BJ (cell line): ENCODE results near the gene FNBP1. TPM values are rescaled to one million over a fixed set of nuclear protein-coding genes. Genes with fewer than 3 reads are reported as not detected.

ENCODE experiments used
- CTCF ChIA-PET: fragments of 350-600 bp; formaldehyde crosslinking; extraction: SDS; loops from one replicate; lab custom pipeline; 2021; ENCODE audit warnings: antibody characterized with exemption, inconsistent platforms; lab: Yijun Ruan, JAX
- POLR2A ChIA-PET: fragments of 300-600 bp; sonication (Branson Sonifier 250); formaldehyde crosslinking; extraction: SDS; loops from one replicate; lab custom pipeline; 2021; ENCODE audit warnings: antibody characterized with exemption; lab: Charles Lee
- DNase-seq: peaks from one replicate; pipeline ENCODE4 v3.0.0-alpha.2; 2011; ENCODE audit warnings: low read depth
- H3K27me3 ChIP-seq: 2 replicates; pipeline ENCODE4 v1.6.0; 2011; ENCODE audit warnings: low read length; ENCODE audit not compliant: control insufficient read depth, insufficient read depth
- H3K36me3 ChIP-seq: 2 replicates; pipeline ENCODE4 v1.5.1; 2011; ENCODE audit warnings: low read length; ENCODE audit not compliant: control insufficient read depth, insufficient read depth
- H3K4me3 ChIP-seq: 2 replicates; pipeline ENCODE4 v1.5.1; 2011; ENCODE audit warnings: low read depth, mild to moderate bottlenecking, control low read depth, low read length
- polyA plus RNA-seq: library from polyadenylated mRNA; depleted of rRNA; stranded (reverse); fragments of >200 nt; gene quantifications from 2 replicates; pipeline ENCODE4 v1.2.3, GENCODE V29; 2011
- TF ChIP-seq, protein P1 (sequence below): IDR thresholded peaks from 2 replicates; pipeline ENCODE4 v1.5.1; 2011; ENCODE audit warnings: low read depth, mild to moderate bottlenecking, control low read depth, inconsistent platforms, low read length, moderate library complexity; ENCODE audit not compliant: insufficient read depth

Gene FNBP1
- polyA plus RNA-seq, 1 experiment: 7.8 TPM

- no peak for DNase-seq
- Histone ChIP-seq H3K27me3 (no peaks in the 10 kb centered on the region), H3K36me3 (peaks cover 29% of the 10 kb centered on the region), H3K4me3 (no peak overlapping the region)
- TF ChIP-seq, protein P1, sequence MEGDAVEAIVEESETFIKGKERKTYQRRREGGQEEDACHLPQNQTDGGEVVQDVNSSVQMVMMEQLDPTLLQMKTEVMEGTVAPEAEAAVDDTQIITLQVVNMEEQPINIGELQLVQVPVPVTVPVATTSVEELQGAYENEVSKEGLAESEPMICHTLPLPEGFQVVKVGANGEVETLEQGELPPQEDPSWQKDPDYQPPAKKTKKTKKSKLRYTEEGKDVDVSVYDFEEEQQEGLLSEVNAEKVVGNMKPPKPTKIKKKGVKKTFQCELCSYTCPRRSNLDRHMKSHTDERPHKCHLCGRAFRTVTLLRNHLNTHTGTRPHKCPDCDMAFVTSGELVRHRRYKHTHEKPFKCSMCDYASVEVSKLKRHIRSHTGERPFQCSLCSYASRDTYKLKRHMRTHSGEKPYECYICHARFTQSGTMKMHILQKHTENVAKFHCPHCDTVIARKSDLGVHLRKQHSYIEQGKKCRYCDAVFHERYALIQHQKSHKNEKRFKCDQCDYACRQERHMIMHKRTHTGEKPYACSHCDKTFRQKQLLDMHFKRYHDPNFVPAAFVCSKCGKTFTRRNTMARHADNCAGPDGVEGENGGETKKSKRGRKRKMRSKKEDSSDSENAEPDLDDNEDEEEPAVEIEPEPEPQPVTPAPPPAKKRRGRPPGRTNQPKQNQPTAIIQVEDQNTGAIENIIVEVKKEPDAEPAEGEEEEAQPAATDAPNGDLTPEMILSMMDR: no peak
- CTCF ChIA-PET: interaction anchor here (1.0 kb wide), 1 partner anchor 15 kb away, joined by 3 read pairs; no protein-coding TSS in a partner anchor
- POLR2A ChIA-PET: no interaction called here
Observed at GRCh38 chr9:129852579-129852978, 190.4 kb downstream of the FNBP1 start.

DNA sequence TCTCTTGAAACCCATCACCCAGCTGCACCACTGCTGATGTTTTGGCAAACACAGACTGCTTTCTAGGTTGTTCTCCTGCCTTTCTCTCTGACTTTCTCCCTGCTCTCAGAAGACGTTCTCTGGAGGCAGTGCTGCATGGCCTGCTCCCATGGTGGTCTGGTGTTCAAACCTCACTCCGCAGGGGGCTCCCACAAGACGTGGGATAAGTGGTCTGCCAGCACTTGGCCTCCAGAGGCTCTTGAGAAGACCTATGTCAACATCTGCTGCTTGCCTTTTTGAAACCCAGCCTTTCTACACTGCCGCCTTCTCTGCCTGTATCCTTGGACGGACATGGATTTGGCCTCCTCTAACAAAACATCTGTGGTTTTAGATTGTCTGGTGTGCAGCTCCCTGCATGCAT is 191.2 kb downstream of the FNBP1 start:
- H3K27me3 ChIP-seq: no peaks in the 10 kb centered on the region
- no peak overlapping the region for H3K4me3 ChIP-seq
- POLR2A ChIA-PET: no interaction called here
- H3K36me3 ChIP-seq: peaks cover 25% of the 10 kb centered on the region
- DNase-seq: no peak
- CTCF ChIA-PET: interaction anchor here (1.0 kb wide), 1 partner anchor 16 kb away, joined by 3 read pairs; no protein-coding TSS in a partner anchor
- TF ChIP-seq, protein P1: no peak

DNA sequence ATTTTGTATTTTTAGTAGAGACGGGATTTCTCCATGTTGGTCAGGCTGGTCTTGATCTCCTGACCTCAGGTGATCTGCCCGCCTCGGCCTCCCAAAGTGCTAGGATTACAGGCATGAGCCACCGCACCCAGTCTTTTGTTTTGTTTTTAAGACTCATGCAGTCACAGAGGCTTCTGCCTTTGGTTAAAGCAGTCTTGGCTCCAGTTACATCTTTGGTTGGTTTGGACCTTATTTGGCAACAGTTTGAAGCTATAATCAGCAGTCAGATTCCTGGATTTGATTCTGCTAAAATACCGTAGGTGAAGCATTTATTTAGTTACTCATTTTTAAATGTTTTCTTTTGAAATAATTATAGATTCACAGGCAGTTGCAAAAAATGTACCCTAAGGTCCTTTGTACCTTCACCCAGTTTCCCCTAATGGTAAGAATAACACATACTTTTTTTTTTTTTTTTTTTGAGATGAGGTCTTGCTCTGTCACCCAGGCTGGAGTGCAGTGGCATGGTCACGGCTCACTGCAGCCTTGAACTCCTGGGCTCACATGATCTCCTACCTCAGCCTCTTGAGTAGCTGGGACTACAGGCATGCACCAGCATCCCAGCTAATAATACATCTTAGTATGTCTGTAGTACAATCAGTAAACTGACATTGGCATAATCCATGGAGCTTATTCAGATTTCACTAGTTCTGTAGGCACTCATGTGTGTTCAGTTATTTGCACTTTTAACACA is 192.0 kb downstream of the FNBP1 start:
- no peak overlapping the region for H3K4me3 ChIP-seq
- no peak for DNase-seq
- POLR2A ChIA-PET: no interaction called here
- TF ChIP-seq, protein P1: no peak
- no peaks in the 10 kb centered on the region for H3K27me3 ChIP-seq
- CTCF ChIA-PET: no interaction called here
- H3K36me3 ChIP-seq: peaks cover 20% of the 10 kb centered on the region

DNA sequence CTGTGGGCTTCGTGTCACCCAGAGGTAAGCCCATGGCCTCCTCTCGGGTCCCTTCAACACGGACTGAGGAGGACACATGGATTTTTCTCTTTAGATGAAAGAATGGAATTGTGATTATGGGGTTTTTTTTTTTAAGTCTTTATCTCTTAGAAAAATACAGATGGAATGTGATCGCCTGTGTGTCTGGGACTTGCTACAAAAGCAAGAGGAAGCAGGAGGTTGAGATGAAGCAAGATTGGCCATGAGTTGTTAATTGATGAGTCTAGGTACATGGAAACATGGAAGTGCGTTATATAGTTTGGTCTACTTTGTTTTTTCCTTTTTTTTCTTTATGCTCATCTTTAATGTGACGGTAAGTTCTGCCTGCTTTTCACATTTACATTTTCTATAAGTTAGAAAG is 193.1 kb downstream of the FNBP1 start:
- CTCF ChIA-PET: no interaction called here
- H3K36me3 ChIP-seq: peaks cover 20% of the 10 kb centered on the region
- H3K27me3 ChIP-seq: no peaks in the 10 kb centered on the region
- H3K4me3 ChIP-seq: no peak overlapping the region
- POLR2A ChIA-PET: no interaction called here
- TF ChIP-seq, protein P1: no peak
- no peak for DNase-seq

DNA sequence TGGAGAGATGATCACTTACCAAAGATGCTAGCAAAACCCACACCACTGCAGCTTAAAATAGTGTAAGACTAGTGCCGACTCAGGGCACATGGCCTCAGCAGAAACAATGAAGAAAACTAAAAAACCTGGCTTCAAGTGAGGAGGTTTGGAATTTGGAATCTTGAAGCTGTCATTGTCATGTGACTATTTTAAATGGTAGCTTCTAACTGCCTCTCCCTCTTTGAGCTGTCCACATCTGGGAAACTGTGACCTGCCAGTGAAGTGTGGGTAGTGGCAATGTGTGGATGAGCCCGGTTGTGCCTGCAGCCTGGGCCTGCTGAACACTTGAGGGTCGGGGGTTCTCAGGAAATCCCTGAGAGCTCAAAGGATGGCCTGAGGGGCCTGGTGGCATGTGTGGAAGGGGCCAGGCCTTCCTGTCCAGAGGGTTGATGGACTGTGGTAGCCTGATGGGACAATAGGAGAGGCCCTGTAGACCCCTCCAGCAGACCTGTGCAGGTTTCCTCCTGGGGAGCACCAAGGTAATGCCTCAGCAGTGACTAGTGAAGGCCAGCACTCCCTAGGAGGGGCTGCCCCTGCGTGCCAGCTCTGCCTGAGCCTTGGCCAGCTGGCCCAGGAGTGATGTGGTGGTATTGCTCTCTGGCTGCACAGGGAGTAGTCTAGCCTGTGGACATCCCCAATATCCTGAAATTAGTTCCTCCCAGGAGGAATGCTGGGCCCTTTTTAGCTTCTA is 194.1 kb downstream of the FNBP1 start:
- ChIA-PET CTCF (no interaction called here), POLR2A (no interaction called here)
- H3K27me3 ChIP-seq: no peaks in the 10 kb centered on the region
- no peak overlapping the region for H3K4me3 ChIP-seq
- DNase-seq: no peak
- TF ChIP-seq, protein P1: no peak
- peaks cover 18% of the 10 kb centered on the region for H3K36me3 ChIP-seq
